Cardiac fibroblast (primary cell): ENCODE results near the gene TMEM165.
A peak's percentile ranks its signal among the peaks of the same experiment; 100 is the strongest.
"Not testable (repeated sequence)": the region's sequence is repeated elsewhere in the genome, so short reads cannot be mapped to it uniquely, and the experiment has no call there.

ENCODE experiments used
- DNase-seq, 2 donors: peaks; one replicate each; pipeline versions ENCODE4 v3.0.0 to v3.0.0-alpha.2; 2010; ENCODE audit warnings: low read depth in 2 of 2
- H3K4me3 ChIP-seq, 2 donors: replicated peaks in 1 of 2; 1 replicate in 1 of 2; 2 replicates in 1 of 2; pipeline ENCODE4 v1.5.1; 2011; ENCODE audit warnings: low read depth in 2 of 2, low read length in 2 of 2, mild to moderate bottlenecking in 2 of 2, moderate library complexity in 1 of 2
- TF ChIP-seq, protein P1 (sequence below): IDR thresholded peaks from one replicate; pipeline ENCODE4 v1.5.1; 2011; ENCODE audit warnings: low read depth, mild to moderate bottlenecking, low read length, inconsistent platforms

TMEM165 gene

DNA sequence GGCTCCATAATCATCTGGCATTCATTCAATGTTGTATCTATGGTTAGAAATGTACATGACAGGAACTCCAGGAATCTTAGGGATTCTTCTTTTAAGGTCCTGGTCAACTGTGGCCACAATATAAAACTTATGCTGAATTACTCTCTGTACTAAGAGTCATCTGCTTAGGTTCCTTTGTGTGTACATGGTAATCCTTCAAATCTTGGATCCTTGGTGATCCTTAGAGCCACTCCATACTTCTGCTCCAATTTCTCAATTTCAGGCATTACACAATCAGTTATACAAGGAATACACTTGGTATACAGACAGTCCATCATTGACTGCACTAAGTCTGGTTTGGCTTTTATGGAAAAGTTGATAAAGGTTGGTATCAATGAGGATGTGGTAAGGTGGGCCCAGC, 43.9 kb upstream of the TMEM165 start:
- DNase-seq: no peak
- TF ChIP-seq, protein P1, sequence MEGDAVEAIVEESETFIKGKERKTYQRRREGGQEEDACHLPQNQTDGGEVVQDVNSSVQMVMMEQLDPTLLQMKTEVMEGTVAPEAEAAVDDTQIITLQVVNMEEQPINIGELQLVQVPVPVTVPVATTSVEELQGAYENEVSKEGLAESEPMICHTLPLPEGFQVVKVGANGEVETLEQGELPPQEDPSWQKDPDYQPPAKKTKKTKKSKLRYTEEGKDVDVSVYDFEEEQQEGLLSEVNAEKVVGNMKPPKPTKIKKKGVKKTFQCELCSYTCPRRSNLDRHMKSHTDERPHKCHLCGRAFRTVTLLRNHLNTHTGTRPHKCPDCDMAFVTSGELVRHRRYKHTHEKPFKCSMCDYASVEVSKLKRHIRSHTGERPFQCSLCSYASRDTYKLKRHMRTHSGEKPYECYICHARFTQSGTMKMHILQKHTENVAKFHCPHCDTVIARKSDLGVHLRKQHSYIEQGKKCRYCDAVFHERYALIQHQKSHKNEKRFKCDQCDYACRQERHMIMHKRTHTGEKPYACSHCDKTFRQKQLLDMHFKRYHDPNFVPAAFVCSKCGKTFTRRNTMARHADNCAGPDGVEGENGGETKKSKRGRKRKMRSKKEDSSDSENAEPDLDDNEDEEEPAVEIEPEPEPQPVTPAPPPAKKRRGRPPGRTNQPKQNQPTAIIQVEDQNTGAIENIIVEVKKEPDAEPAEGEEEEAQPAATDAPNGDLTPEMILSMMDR: no peak
- H3K4me3 ChIP-seq: no peak overlapping the region

DNA sequence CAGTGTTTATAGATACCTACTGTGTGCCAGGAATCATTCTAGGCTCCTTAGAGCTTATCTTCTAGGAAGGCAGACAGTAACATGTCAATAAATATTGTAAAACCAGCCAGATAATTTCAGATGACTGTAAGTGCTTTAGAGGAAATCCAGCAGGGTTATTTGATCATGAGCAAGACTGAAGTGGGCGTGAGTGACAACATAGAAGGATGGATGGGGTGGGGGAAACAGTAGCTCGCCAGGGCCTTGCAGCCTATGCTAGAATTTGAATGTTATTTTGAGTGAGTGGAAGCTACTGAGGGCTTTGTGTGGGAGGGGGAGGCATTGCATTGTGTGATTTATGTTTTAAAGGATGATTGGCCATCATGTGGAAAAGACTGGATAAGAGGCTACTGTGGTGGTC, 43.0 kb upstream of the TMEM165 start:
- DNase-seq: no peak
- TF ChIP-seq, protein P1: no peak

DNA sequence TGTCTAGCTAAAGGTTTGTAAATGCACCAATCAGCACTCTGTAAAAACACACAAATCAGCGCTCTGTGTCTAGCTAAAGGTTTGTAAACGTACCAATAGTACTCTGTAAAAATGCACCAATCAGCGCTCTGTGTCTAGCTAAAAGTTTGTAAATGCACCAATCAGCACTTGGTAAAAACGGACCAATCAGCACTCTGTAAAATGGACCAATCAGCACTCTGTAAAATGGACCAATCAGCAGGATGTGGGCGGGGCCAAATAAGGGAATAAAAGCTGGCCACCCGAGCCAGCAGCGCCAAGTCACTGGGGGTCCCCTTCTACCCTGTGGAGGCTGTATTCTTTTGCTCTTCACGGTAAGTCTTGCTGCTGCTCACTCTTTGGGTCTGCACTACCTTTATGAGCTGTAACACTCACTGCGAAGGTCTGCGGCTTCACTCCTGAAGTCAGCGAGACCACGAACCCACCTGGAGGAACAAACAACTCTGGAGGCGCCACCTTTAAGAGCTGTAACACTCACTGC, 42.5 kb upstream of the TMEM165 start:
- not testable (repeated sequence) for H3K4me3 ChIP-seq, DNase-seq

More for the DNA sequence above, 43.0 kb upstream of the TMEM165 start:
- no peak overlapping the region for H3K4me3 ChIP-seq

DNA sequence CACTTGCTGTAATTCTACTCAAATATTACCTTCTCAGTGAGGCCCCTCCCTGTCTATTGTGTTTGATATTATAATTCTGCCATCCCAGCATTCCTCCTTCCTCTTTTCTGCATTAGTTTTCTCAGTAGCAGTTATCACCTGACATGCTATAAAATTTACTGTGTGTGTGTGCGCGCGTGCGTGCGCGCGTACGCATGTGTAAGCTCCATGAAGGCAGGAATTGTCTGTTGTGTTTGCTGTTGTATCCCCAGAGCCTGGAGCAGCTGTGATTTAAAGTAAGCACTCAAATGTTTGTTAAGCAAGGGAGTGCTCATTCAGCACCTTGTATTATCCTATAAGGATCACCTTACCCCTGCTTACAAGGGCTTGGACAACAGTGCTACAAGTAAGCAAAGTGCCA, 41.1 kb upstream of the TMEM165 start:
- no peak for DNase-seq
- H3K4me3 ChIP-seq: no peak overlapping the region
- TF ChIP-seq, protein P1: no peak

DNA sequence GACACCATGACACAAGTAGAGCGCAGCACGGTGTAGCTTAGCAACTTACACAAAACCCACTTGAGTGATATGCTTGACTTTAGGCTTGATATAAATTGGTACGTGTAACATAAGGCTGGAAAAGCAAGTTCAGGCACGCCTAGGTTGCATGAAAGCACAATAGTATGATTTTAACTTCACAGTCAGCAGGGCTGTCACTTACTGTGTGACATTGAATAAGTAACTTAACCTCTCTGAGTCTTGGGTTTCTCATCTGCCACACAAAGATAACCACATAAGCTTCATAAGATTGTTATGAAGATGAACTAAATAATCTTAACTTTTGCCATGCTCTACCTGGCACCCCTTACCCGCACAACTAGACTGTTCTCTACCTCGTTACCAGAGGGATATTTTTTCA, 40.2 kb upstream of the TMEM165 start:
- TF ChIP-seq, protein P1: no peak
- DNase-seq: no peak

DNA sequence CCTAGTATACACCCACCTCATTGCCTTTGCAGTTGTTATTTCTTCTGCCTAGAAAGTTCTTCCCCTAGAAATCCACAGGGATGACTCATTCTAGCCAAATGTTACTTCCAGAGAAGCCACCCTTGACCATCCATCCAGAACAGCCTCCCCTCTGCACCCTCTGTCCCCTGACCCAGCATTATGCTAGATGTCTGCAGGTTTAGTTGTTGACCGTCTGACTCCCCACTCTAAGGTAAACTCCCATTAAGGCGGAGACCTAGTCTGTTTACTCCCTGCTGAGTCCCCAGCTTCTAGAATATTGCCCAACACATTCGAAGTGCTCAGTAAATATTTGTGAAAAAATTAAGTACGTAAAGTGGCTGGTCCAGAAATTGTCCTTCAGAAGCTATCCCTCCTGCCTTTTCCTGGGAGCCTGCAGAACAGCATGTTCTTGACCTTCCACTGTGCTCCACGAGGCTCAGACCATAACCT, 38.7 kb upstream of the TMEM165 start:
- DNase-seq: peak in 1 of 2 donors; percentile 46
- TF ChIP-seq, protein P1: no peak
- H3K4me3 ChIP-seq: no peak overlapping the region

More for the DNA sequence above, 40.2 kb upstream of the TMEM165 start:
- H3K4me3 ChIP-seq: no peak overlapping the region

DNA sequence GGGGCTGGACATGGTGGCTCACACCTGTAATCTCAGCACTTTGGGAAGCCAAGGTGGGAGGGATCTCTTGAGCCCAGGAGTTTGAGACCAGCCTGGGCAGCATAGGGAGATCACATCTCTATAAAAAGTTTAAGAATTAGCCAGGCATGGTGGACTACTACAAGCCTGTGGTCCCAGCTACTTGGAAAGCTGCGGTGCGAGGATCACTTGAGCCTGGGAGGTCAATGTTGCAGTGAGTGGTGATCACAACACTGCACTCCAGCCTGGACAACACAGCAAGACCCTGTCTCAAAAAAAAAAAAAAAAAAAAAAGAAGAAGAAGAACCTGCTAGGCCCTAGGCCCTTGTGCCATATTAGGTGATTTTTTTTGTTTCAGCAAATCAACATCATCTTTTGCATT, 37.5 kb upstream of the TMEM165 start:
- no peak for DNase-seq
- H3K4me3 ChIP-seq: no peak overlapping the region
- TF ChIP-seq, protein P1: no peak
